Panc1 (cell line): Measurements from ENCODE around the gene TCF25. TPM values are rescaled to one million over a fixed set of nuclear protein-coding genes. Genes with fewer than 3 reads are reported as not detected.

Experiments
- ATAC-seq: fragments of 200-7000 bp; cut with Tn5 transposase; 2 replicates; pipeline ENCODE4 v1.9.1; 2020; ENCODE audit warnings: mild to moderate bottlenecking, moderate library complexity
- BruUV-seq: library from RNA; stranded (reverse); fragments of 400-500 nt; replicated peaks from 2 replicates; lab custom pipeline; 2021; lab: Mats Ljungman, UMichigan
- CTCF ChIA-PET: fragments of 300-600 bp; sonication (Branson Sonifier 250); formaldehyde crosslinking; loops from one replicate; lab custom pipeline; 2022; ENCODE audit warnings: antibody characterized with exemption; lab: Charles Lee
- POLR2A ChIA-PET: fragments of 300-600 bp; sonication (Branson Sonifier 250); formaldehyde crosslinking; loops from one replicate; lab custom pipeline; 2022; ENCODE audit warnings: antibody characterized with exemption; lab: Charles Lee
- DNase-seq: peaks from one replicate; pipeline ENCODE4 v3.0.0-alpha.2; 2010; ENCODE audit warnings: low read depth, low spot score
- H3K27ac ChIP-seq: 2 replicates; pipeline ENCODE4 v1.5.1; 2011; ENCODE audit warnings: mild to moderate bottlenecking, low read length, inconsistent platforms
- H3K27me3 ChIP-seq: fragments of 200-500 bp; sonication (Bioruptor generic); 2 replicates; pipeline ENCODE4 v1.6.0; 2014; ENCODE audit warnings: low read length, inconsistent platforms; ENCODE audit not compliant: control insufficient read depth, insufficient read depth
- H3K36me3 ChIP-seq: fragments of 200-500 bp; sonication (Bioruptor generic); 2 replicates; pipeline ENCODE4 v1.5.1; 2014; ENCODE audit warnings: inconsistent platforms, mild to moderate bottlenecking, low read length, moderate library complexity; ENCODE audit not compliant: control insufficient read depth, insufficient read depth
- H3K4me1 ChIP-seq: 2 replicates; pipeline ENCODE4 v1.5.1; 2011; ENCODE audit warnings: inconsistent platforms, mild to moderate bottlenecking, low read length, moderate library complexity; ENCODE audit not compliant: control insufficient read depth, insufficient read depth
- H3K4me3 ChIP-seq, 2 experiments: 2 replicates each; pipeline ENCODE4 v1.5.1; 2011 to 2012; ENCODE audit warnings: low read depth in 2 of 2, low read length in 2 of 2, mild to moderate bottlenecking in 2 of 2, inconsistent platforms in 1 of 2, moderate library complexity in 1 of 2
- H3K9me3 ChIP-seq: fragments of 200-500 bp; sonication (Bioruptor generic); 2 replicates; pipeline ENCODE4 v1.5.1; 2014; ENCODE audit warnings: low read depth, mild to moderate bottlenecking, inconsistent platforms, low read length, moderate library complexity; ENCODE audit not compliant: control insufficient read depth, insufficient read depth
- POLR2AphosphoS5 ChIP-seq: IDR thresholded peaks from 2 replicates; pipeline ENCODE4 v1.6.1; 2012; ENCODE audit warnings: mild to moderate bottlenecking, low read depth, low read length, moderate library complexity
- SIN3A ChIP-seq: IDR thresholded peaks from 2 replicates; pipeline ENCODE4 v1.6.1; 2012; ENCODE audit warnings: low read depth, mild to moderate bottlenecking, low read length, moderate library complexity, borderline replicate concordance; ENCODE audit not compliant: insufficient read depth
- TCF7L2 ChIP-seq: IDR thresholded peaks from 2 replicates; pipeline ENCODE4 v1.6.1; 2011; ENCODE audit warnings: mild to moderate bottlenecking, low read depth, low read length, inconsistent platforms
- in situ Hi-C: cut with HindIII; loops from 2 replicates; pipeline ENCODE4 v1.10.0; 2016; ENCODE audit warnings: low sequenced_read_pairs, low pct_unique_long_range_greater_than_20kb
- intact Hi-C: fragments of 100-400 bp; cut with micrococcal nuclease; formaldehyde crosslinking; loops from one replicate; pipeline ENCODE4 v1.10.0; 2022; ENCODE audit not compliant: unreplicated experiment
- total RNA-seq: library from RNA; stranded (reverse); gene quantifications from one replicate; pipeline ENCODE4 v1.2.1, GENCODE V29; 2021; ENCODE audit not compliant: unreplicated experiment
- TF ChIP-seq, protein P1 (sequence below), 2 experiments: IDR thresholded peaks; 2 replicates each; pipeline ENCODE4 v1.6.1; 2011 to 2012; ENCODE audit warnings: low read depth in 2 of 2, control low read depth in 1 of 2, low read length in 1 of 2, mild to moderate bottlenecking in 1 of 2, moderate library complexity in 1 of 2; ENCODE audit not compliant: insufficient read depth in 1 of 2
- TF ChIP-seq, protein P2 (sequence below): fragments of 450-650 bp; IDR thresholded peaks from 2 replicates; pipeline ENCODE4 v1.5.1; 2017; ENCODE audit warnings: mild to moderate bottlenecking

The TCF25 gene
- total RNA-seq, 1 experiment from 2014 or later, result 144 TPM

DNA sequence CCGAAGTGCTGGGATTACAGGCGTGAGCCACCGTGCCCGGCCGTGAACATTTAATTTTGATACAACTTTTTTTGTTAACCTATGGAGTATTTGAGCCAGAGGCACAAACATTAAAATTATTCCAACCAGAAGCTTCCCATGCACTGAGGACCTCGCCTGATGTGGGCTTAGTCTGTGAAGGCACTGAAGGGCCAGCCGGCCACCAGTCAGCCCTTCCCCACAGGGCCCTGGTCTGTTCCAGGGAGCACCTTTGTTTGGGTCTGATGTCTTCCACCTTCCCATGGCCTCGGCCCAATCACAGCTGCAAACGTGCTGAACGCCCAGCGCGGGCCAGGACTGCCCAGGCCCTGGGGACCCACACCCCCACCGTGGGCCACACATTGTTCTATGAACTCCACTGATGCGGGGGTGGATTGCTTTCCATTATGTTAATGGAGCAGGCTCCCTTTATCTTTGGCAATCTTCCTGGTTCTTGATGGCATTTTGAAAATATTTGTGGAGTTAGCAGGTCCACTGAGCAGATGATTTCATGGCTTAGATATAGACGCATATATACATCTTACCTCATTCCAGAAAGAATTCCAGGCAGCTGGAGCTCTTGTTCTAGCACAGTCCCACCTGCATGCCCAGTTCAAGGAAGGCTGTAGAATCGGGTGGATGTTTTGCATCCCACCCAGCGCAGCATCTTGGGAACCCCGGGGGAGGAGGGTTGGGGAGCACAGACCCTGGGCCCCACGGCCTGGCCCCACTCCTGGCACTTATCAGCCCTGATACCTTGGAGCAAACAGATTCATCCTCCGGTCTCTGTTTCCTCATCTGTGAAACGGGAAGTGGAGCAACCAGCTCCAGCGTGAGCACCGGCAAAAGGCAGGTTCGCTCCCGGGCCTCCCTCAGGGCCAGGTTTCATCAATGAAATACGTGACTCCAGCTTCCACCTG is 30.7 kb upstream of the TCF25 start:
- in situ Hi-C loops (no loop called here), intact Hi-C loops (no loop called here)
- no peak overlapping the region for H3K4me3 ChIP-seq
- no peak for TF ChIP-seq POLR2AphosphoS5
- H3K4me1 ChIP-seq, result peaks cover 9% of the 10 kb centered on the region; the same call in 1 of the 2 replicates
- H3K27ac ChIP-seq, result no peak overlapping the region
- BruUV-seq, result TSS peak; percentile 35
- H3K9me3 ChIP-seq, result no peaks in the 10 kb centered on the region
- CTCF ChIA-PET, result no interaction called here
- H3K36me3 ChIP-seq, result no peaks in the 10 kb centered on the region
- H3K27me3 ChIP-seq, result no peaks in the 10 kb centered on the region
- POLR2A ChIA-PET, result no interaction called here
- ATAC-seq (peak; percentile 72), DNase-seq (no peak)

DNA sequence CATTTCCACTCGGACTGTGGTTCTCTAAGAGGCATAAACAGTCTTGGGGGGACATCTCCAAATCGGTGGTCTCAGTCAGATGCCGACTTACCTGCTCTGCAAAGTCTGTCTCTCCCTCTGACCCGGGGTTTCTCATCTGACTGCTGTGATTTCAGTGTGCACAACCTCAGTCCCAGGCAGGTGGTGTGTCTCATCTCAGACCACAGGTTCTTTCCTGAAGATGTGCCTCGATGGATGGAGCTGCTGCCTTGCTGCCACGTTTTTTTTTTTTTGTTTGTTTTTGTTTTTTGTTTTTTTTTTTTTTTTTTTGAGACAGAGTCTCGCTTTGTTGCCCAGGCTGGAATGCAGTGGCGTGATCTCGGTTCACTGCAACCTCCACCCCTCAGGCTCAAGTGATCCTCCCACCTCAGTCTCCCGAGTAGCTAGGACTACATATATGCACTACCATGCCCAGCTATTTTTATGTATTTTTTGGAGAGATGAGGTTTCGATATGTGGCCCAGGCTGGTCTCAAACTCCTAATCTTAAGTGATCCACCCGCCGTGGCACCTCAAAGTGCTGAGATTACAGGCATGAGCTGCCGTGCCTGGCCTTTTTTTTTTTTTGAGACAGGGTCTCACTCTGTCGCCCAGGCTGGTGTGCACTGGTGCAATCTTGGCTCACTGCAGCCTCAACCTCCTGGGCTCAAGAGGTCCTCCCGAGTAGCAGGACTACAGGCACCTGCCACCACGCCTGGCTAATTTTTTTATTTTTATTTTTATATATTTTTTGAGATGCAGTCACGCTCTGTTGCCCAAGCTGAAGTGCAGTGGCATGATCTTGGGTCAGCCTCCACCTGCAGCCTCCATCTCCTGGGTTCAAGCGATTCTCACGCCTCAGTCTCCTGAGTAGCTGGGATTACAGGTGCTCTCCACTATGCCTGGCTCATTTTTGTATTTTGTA is 29.7 kb upstream of the TCF25 start:
- H3K9me3 ChIP-seq, result no peaks in the 10 kb centered on the region
- TF ChIP-seq POLR2AphosphoS5, result no peak
- no peak for TF ChIP-seq SIN3A
- TF ChIP-seq, protein P1, sequence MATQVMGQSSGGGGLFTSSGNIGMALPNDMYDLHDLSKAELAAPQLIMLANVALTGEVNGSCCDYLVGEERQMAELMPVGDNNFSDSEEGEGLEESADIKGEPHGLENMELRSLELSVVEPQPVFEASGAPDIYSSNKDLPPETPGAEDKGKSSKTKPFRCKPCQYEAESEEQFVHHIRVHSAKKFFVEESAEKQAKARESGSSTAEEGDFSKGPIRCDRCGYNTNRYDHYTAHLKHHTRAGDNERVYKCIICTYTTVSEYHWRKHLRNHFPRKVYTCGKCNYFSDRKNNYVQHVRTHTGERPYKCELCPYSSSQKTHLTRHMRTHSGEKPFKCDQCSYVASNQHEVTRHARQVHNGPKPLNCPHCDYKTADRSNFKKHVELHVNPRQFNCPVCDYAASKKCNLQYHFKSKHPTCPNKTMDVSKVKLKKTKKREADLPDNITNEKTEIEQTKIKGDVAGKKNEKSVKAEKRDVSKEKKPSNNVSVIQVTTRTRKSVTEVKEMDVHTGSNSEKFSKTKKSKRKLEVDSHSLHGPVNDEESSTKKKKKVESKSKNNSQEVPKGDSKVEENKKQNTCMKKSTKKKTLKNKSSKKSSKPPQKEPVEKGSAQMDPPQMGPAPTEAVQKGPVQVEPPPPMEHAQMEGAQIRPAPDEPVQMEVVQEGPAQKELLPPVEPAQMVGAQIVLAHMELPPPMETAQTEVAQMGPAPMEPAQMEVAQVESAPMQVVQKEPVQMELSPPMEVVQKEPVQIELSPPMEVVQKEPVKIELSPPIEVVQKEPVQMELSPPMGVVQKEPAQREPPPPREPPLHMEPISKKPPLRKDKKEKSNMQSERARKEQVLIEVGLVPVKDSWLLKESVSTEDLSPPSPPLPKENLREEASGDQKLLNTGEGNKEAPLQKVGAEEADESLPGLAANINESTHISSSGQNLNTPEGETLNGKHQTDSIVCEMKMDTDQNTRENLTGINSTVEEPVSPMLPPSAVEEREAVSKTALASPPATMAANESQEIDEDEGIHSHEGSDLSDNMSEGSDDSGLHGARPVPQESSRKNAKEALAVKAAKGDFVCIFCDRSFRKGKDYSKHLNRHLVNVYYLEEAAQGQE (IDR thresholded peaks at IDR 0.05; ENCODE audit: insufficient read depth in 1 of 2, low read depth in 2 of 2, low read length in 1 of 2), result no peak
- TF ChIP-seq, protein P2, sequence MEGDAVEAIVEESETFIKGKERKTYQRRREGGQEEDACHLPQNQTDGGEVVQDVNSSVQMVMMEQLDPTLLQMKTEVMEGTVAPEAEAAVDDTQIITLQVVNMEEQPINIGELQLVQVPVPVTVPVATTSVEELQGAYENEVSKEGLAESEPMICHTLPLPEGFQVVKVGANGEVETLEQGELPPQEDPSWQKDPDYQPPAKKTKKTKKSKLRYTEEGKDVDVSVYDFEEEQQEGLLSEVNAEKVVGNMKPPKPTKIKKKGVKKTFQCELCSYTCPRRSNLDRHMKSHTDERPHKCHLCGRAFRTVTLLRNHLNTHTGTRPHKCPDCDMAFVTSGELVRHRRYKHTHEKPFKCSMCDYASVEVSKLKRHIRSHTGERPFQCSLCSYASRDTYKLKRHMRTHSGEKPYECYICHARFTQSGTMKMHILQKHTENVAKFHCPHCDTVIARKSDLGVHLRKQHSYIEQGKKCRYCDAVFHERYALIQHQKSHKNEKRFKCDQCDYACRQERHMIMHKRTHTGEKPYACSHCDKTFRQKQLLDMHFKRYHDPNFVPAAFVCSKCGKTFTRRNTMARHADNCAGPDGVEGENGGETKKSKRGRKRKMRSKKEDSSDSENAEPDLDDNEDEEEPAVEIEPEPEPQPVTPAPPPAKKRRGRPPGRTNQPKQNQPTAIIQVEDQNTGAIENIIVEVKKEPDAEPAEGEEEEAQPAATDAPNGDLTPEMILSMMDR, result no peak
- no peak for TF ChIP-seq TCF7L2
- intact Hi-C loops (no loop called here), in situ Hi-C loops (no loop called here)
- no peaks in the 10 kb centered on the region for H3K27me3 ChIP-seq
- no peak overlapping the region for H3K4me3 ChIP-seq
- H3K36me3 ChIP-seq, result no peaks in the 10 kb centered on the region
- BruUV-seq, result no TSS peak
- ChIA-PET POLR2A (interaction anchor here (0.7 kb wide), 1 partner anchor 134 kb away, joined by 4 read pairs; no protein-coding TSS in a partner anchor), CTCF (no interaction called here)
- DNase-seq (no peak), ATAC-seq (no peak)
- no peak overlapping the region for H3K27ac ChIP-seq
- H3K4me1 ChIP-seq, result peaks cover 9% of the 10 kb centered on the region; the same call in 1 of the 2 replicates
